HG03571 (cell line): ENCODE results near the gene ISLR2.

Experiments used
- ATAC-seq: cut with Tn5 transposase; IDR thresholded peaks from one replicate; pipeline ENCODE4 v1.9.1; 2021; ENCODE audit not compliant: unreplicated experiment

ISLR2 gene

DNA sequence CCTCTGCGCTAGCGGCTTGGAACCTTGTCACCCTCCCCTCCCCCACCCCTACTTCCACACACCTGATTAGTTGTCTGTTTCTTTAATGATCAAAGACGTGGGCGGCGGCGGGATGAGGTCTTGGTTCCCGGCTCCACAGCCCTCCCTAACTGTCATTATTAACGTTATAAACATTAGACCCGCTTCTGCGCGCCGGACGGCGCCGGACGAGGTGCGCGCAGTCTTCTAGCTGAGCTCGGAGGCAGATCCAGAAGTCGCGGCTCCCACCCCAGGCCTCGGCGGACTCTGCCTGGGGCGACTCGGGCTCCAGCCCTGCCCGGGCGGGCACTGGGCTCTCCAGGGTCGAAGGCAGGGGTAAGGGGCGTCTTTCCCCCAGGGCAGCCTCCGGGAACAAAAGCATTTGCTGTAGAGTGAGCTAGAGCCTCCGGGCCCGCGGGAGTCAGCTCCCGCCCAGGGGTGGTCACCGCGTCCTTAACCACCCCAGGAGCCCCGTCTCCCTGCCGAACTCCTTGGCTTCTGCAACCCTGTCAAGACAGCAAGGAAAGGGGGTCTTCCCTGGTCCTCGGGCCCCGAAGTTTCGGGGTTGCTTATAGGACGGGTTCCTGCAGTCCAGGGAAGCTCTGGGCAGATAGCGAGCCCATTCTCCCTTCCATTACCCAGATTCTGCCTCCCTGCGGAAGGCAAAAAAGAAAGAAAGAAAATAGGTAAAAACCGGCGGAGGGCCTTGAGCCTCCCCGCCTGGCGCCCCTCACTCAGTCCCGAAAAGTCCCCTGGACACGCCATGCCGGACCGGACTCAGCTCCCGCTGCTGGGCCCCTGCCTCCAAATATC, 2.2 kb upstream of the ISLR2 start:
- no peak for ATAC-seq

DNA sequence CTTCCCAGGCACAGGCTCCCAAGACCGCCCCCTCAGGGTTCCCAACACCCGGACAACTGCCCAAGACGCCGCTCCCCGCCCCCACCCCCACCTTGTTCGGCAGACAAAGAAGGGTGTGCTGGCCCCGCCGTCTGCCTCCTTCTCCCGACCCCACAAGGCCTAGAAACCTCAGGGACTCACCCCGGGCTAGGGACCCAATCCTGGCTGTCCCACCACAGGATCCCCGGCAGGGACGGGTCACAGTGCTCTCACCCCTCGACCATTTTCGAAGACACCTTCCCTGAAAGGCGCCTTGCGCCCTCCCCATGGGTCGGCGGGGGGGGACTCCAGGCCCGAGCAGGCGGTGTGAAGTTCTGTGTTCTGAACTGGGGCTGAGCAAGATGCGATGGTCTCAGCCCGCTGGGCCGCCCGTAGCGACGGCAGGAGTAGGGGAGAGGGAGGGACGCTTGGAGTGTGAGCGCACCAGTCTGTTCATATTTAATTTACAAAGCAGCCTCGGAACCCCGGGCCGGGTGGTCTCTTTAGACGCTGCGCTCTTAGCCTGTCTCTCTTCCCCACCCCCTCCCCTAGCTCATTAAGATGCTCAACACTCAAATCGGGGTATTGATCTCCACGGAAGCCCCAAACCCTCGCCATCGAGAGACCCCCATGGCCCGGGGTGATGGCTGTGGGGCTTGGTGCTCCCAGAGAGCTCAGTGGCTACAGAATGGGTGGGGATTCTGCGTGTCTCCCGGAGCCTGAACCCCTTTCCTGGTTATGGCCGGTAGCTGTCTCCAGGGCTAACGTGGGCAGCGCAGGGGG, 1.4 kb upstream of the ISLR2 start:
- ATAC-seq: no peak

DNA sequence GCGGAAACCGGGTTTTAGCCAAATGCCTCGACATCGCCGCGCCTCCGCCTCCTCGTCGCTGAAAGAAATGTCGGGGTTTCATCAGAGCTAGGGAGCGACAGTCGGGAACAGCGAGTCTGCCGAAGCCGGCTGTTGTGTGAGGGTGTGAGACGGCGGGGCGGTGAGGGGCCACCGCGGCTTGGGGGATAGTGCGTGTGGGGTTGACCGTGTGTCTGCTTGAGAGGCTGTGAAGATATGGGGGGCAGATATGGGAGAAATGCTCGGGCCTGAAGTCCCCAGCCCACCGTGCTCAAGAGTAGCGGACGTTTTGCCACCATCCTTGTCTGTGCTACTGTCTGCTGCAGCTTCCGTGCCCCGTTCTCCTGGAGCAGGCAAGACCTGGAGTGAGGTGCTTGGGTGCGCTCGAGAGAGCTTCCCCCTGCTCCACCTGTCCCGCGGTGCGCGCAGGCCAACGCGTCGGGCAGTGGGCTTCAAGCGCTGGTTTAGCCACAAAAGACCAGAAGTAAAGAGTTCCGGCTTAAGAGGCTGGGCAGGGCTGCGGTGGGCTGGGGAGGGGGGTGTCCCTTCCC, 716 bp upstream of the ISLR2 start:
- ATAC-seq: no peak

DNA sequence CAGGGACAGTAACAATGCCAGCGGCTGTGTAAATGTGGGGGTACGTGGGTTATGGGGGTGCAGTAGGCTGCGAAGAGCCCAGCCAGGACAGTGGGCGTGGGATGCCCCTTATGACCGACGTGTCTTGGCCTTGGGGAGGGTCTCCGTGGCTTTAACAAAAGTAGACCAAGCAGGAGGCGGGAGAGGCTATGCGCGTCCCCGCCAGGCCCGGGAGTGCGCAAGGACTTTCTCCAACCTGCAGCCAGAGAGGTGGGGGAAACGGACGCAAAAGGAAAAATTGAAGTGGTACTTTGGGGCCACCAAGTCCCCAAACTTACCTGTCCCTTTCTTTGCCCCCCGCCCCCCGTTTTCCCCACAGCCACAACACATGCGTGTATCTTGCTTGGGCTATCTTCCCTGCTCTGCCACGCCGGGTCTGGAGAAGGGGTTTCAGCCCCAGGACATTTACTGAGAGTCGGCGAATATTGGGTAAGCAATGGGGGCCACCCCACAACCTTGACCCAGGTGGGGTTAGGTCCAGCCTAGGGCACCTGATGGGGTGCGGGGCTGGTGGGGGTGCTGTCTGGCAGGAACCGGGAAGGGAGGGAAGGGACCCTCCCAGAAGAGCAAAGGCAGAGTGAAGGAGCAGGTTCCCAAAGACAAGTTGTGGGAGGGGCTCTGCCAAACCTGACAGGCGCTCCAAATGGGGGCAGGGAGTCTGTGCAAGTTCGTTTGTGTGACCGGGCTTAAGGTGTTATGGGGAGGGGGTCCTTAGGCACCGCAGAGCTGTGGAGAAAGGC, 652 bp downstream of the ISLR2 start:
- no peak for ATAC-seq

DNA sequence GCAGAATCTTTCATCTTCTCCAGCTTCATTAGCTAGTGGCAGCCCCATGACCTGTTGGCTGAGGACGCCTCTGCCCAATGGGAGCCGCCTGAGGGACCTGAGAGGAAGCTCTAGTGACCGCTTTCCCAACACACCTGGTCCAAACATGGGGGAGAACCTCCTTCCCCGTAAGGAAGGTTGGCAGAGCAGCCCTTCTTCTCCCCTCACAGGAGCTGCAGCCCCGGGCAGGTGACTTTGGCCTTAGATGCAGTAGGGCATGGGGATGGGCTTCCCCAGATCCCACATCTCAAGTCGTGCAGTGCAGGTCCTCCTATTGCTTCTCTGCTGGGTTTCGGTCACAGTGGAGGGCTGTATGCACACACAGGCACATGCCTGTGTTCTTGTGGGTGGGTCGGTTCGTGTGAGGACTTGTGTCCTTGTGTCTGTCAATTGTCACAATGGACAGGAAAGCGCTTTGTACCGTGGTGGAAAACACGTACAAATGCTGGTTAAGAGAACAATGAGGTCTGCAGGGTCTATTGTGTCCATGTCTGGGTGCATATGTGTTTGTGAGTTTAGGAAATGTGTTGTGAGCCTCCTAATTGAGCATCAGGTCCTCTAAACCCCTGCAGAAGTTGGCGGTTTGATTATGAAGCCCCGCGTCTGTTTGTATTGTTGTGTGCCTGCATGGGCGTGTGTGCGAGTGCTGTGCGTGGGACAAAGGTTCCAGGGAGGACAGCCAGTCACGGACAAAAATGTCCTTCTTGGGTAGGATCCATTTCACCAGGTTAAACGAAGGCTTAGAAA, 1.4 kb downstream of the ISLR2 start:
- no peak for ATAC-seq

DNA sequence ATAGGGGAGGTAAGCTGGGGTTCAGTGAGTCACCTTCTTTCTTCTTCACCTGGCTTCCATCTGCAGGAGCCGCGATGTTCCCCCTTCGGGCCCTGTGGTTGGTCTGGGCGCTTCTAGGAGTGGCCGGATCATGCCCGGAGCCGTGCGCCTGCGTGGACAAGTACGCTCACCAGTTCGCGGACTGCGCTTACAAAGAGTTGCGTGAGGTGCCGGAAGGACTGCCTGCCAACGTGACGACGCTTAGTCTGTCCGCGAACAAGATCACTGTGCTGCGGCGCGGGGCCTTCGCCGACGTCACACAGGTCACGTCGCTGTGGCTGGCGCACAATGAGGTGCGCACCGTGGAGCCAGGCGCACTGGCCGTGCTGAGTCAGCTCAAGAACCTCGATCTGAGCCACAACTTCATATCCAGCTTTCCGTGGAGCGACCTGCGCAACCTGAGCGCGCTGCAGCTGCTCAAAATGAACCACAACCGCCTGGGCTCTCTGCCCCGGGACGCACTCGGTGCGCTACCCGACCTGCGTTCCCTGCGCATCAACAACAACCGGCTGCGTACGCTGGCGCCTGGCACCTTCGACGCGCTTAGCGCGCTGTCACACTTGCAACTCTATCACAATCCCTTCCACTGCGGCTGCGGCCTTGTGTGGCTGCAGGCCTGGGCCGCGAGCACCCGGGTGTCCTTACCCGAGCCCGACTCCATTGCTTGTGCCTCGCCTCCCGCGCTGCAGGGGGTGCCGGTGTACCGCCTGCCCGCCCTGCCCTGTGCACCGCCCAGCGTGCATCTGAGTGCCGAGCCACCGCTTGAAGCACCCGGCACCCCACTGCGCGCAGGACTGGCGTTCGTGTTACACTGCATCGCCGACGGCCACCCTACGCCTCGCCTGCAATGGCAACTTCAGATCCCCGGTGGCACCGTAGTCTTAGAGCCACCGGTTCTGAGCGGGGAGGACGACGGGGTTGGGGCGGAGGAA, 2.6 kb downstream of the ISLR2 start:
- no peak for ATAC-seq

DNA sequence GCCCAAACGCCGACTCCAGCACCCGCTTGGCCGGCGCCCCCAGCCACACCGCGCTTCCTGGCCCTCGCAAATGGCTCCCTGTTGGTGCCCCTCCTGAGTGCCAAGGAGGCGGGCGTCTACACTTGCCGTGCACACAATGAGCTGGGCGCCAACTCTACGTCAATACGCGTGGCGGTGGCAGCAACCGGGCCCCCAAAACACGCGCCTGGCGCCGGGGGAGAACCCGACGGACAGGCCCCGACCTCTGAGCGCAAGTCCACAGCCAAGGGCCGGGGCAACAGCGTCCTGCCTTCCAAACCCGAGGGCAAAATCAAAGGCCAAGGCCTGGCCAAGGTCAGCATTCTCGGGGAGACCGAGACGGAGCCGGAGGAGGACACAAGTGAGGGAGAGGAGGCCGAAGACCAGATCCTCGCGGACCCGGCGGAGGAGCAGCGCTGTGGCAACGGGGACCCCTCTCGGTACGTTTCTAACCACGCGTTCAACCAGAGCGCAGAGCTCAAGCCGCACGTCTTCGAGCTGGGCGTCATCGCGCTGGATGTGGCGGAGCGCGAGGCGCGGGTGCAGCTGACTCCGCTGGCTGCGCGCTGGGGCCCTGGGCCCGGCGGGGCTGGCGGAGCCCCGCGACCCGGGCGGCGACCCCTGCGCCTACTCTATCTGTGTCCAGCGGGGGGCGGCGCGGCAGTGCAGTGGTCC, 3.5 kb downstream of the ISLR2 start:
- no peak for ATAC-seq

DNA sequence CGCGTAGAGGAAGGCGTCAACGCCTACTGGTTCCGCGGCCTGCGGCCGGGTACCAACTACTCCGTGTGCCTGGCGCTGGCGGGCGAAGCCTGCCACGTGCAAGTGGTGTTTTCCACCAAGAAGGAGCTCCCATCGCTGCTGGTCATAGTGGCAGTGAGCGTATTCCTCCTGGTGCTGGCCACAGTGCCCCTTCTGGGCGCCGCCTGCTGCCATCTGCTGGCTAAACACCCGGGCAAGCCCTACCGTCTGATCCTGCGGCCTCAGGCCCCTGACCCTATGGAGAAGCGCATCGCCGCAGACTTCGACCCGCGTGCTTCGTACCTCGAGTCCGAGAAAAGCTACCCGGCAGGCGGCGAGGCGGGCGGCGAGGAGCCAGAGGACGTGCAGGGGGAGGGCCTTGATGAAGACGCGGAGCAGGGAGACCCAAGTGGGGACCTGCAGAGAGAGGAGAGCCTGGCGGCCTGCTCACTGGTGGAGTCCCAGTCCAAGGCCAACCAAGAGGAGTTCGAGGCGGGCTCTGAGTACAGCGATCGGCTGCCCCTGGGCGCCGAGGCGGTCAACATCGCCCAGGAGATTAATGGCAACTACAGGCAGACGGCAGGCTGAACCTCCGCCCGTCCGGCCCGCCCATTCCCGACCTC, 4.1 kb downstream of the ISLR2 start:
- no peak for ATAC-seq

DNA sequence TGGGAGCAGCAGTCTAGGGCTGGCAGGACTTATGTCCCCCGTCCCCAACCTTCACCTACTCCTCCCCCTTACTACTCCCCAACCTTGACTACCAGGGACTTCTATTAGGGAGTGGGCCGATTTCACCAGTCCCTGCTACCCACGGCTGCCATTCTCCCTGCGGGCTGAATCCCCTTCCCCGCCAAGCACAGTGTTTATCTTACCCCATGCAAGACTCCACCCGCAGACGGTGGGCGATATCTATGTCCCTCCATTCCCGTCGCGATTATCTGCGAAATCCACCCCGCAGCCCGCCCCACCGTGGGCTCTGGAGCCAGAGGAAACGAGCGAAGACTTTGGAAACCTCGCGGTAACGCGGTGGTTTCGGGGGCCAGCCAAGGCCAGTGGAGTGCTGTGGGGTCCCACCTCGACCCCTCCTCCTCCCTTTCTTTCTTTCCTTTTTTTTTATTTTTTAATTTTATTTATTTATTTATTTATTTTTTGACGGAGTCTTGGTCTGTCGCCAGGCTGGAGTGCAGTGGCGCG, 4.7 kb downstream of the ISLR2 start:
- no peak for ATAC-seq

DNA sequence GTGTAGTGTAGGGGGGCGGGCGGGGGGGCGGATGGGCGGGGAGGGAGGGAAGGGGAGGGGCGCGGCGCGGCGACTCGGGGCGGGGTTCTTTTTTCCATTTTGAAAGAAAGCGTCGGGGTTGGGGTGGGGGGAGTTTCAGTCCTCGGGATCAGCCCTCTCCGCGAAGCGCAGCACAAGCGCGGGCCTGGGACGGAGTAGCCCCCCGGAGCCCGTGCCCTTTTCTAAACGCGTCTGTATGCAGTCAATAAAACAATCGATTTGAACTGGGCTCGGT, 6.1 kb downstream of the ISLR2 start:
- ATAC-seq: no peak

DNA sequence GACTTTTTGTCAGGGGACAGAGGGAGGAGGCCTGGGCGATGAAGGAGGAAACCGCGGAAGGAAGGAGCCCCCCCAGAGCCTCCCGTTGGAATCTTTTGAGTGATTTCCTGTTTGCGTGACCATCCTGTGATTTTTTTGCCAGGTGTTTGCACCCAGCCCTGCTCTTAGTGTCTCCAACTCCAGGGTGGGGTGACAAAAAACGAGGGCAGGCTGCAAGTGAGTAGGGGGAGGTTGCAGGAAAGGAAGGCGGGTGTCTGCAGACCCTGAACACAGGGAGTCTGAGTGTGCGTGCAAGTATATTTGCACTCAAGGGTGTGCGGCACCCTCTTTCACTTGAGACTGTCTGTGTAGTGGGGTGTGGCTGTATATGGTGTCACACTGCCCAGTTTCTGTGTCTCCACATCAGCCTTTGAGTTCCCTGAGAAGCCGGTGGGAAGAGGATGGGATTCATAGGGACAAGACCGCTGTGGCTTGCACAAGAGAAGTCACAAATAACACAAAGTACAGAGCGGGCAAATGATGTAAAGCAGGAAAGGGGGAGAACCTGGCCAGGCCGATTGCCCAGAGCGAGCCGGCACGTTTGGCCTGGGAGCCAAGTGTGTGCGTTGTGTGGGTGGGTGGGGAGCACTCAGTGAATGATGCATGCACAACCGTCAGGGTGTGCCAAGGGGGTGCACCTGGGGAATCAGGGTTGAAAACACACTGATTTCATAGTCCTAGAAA, 6.6 kb downstream of the ISLR2 start:
- ATAC-seq: no peak

DNA sequence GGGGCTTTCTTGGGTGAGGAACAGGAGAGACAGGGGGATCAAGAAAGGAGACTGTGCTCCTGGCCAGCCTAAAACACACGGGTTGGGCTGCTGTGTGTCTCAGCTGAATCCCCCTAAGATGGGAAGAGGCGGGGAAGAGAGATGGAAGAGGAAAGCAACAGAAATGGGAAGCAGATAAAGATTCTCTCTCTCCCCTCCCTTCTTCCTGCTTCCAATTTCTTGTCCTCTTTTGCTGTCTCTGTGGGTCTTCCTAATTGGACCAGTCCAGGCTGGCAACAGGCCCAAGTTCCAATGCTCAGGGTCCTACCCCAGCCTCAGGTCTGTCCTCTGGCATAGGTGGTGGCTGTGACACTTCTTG, 7.1 kb downstream of the ISLR2 start:
- no peak for ATAC-seq

DNA sequence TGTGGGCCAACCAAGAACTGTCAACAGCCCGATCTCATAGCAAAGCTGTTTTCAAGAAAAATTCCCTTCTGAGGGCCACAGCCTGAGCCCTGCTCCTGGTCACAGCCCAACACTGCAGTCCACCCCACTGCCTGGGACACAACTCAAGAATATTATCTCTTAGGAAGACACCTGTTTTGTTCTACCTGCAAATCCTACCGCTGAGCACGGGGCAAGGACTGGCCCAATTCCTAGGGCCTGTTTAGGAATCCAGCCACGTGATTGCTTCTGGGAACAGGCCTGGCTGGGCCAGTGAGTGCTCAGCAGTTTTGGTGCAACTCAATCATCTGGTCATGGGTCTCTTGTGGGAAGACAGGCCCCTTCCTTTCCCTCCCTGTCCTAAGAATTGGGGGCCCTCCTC, 8.3 kb downstream of the ISLR2 start:
- no peak for ATAC-seq

DNA sequence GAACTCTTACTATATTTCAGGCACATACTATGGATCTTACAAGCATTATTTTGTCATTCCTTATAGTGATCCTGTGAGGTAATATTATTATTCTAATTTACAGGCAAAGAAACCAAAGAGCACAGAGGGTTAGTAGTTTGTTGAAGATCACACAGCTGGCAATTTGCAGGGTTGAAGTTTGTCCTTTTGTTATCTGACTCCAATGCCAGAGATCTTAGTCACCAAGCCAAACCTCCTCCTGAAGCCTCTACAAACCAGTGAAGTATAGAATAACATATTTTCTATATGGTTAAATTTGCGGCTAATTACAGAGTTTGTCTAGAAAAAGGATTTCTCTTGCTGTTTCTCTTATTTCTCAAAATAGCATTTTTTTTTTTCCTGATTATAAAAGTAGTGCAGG, 11.2 kb downstream of the ISLR2 start:
- ATAC-seq: no peak

DNA sequence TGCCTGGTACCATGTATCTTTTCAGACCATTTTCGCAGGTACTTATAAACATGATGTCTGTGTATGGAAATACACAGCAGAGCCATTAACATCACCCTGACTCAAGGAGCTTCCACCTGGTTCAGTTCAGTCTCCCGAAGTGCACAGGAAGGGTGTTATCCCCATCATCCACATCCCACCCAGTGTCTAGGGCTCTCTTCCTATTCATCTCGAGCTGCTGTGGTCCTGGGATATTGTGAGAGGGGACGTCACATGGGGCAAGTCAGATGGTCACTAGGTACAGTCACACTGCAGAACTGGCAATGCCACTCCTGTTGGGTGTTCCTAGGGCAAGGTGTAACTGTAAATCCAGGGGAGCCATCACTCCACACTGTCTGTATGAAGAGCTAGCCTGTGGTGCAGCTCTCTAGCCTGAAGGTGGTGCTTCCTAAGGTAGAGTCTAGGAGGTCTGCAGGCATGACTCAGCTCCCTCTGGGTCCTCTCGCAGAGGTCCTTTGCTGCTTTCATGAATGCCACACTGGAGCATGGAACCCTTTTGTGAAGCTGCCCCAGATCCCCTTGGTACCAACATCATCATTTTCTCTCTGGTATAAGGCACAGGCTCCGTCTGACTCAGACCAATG, 13.9 kb downstream of the ISLR2 start:
- no peak for ATAC-seq

DNA sequence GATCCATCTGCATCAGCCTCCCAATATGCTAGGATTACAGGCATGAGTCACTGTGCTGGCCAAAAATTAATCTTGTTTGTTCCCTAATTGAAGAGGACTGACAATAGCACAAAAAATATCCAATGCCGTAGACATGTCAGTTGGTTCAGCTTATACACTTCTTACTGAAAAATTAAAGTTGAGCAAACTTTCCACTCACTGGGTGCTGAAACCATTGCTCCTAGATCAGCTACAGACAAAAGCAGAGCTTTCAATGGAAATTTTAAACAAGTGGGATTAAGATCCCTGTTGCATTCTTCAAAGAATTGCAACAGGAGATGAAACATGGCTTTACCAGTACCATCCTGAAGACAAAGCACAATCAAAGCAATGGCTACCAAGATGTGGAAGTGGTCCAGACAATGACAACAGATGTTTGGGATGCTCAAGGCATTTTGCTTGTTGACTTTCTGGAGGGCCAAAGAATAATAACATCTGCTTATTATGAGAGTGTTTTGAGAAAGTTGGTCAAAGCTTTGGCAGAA, 16.0 kb downstream of the ISLR2 start:
- no peak for ATAC-seq

DNA sequence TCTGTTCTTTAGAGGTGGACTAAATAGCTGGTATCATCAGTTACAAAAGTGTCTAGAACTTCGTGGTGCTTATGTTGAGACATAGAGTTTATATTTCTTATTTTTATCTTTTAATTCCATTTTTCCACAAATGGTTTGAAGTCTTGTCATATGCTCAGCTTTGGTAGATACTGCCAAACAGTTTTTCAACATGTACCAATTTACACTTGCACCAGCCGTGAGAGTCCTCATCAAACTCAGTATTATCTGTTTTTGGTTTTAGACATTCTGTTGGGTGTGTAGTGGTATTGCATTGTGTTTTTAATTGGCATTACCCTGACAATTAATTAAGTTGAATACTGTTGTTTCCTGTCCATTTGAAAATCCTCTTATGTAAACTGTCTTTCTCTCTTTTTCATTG, 16.7 kb downstream of the ISLR2 start:
- no peak for ATAC-seq
